Measurements from ENCODE around the gene CEP68. TPM values are rescaled to one million over a fixed set of nuclear protein-coding genes. Genes with fewer than 3 reads are reported as not detected.
"Not testable (repeated sequence)": the region's sequence is repeated elsewhere in the genome, so short reads cannot be mapped to it uniquely, and the experiment has no call there.

Gene CEP68
- total RNA-seq, 4 donors from 2014 or later, result 11.6 to 32.2 (median 15.9) TPM

DNA sequence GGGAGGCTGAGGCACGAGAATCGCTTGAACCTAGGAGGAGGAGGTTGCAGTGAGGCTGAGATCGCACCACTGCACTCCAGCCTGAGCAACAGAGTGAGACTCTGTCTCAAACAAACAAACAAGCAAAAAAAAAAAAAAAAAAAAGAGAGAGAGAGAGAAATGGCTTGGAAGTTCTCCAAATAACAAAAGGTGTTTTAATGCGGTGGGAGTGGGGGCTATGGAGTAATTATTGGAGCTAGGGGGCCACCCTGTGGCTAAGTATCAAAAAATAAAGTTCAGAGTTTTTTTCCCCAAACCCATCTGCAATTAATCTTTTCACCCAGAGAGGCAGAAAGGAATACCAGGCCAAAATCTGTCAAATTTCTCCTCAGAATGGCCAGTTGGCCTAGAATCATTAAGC, 23.0 kb upstream of the CEP68 start:
- H3K4me3 ChIP-seq, result no peak overlapping the region
- H3K9me3 ChIP-seq, result no peaks in the 10 kb centered on the region
- DNase-seq, result no peak
- no peaks in the 10 kb centered on the region for H3K36me3 ChIP-seq
- intact Hi-C loops (cut with DNase I; ENCODE audit: low total_unique reads) (no loop called here), in situ Hi-C loops (cut with MboI; ENCODE audit: low pct_ligation_motif_present in 1 of 4, low pct_unique_long_range_greater_than_20kb in 1 of 4, low sequenced_read_pairs in 3 of 4) (loop anchor here in 1 of 4 donors (25.0 kb wide), 1 partner anchor 396 kb away; no protein-coding TSS in a partner anchor)
- H3K27me3 ChIP-seq, result no peaks in the 10 kb centered on the region
- no peak for TF ChIP-seq EP300 (IDR thresholded peaks at IDR 0.05; ENCODE audit: low read depth)
- peak in 2 of 5 experiments; percentile 21 to 23 for TF ChIP-seq CTCF (IDR thresholded peaks at IDR 0.05)
- 68 to 82% methylated on average over 4 of the region's 4 CpGs for WGBS, 2 donors (ENCODE audit: low coverage in 1 of 2)
- H3K4me1 ChIP-seq, result peaks cover 4 to 55% (median 18%) of the 10 kb centered on the region in 4 donors
- peak overlapping the region; percentile 67 to 92 (median 86) for H3K27ac ChIP-seq

GRCh38 chr2:65033667-65034066, 22.5 kb upstream of the CEP68 start:
- in situ Hi-C loops (cut with MboI; ENCODE audit: low pct_ligation_motif_present in 1 of 4, low pct_unique_long_range_greater_than_20kb in 1 of 4, low sequenced_read_pairs in 3 of 4), result loop anchor here in 1 of 4 donors (25.0 kb wide), 1 partner anchor 396 kb away; no protein-coding TSS in a partner anchor
- intact Hi-C loops (cut with DNase I; ENCODE audit: low total_unique reads); H3K36me3 ChIP-seq; DNase-seq; H3K4me3 ChIP-seq; H3K27me3 ChIP-seq; H3K9me3 ChIP-seq: not testable (repeated sequence)
- peaks cover 4 to 50% (median 16%) of the 10 kb centered on the region in 4 donors for H3K4me1 ChIP-seq
- WGBS, 2 donors (ENCODE audit: low coverage in 1 of 2), result 94 to 100% methylated on average over 1 to 4 of the region's 4 CpGs
- H3K27ac ChIP-seq, result peak overlapping the region in 3 of 4 donors; percentile 84 to 92 (median 88)

GRCh38 chr2:65035351-65035943, 20.8 kb upstream of the CEP68 start:
- in situ Hi-C loops (cut with MboI; ENCODE audit: low pct_ligation_motif_present in 1 of 4, low pct_unique_long_range_greater_than_20kb in 1 of 4, low sequenced_read_pairs in 3 of 4), result loop anchor here in 3 of 4 donors (5.0 to 25.0 kb wide), 2 partner anchors 118 to 398 kb away; no protein-coding TSS in a partner anchor
- H3K4me1 ChIP-seq, result peaks cover 7 to 40% (median 10%) of the 10 kb centered on the region in 4 donors
- no peak overlapping the region for H3K4me3 ChIP-seq
- H3K9me3 ChIP-seq, result no peaks in the 10 kb centered on the region
- H3K27me3 ChIP-seq, result no peaks in the 10 kb centered on the region
- no peak for DNase-seq
- no peak overlapping the region for H3K27ac ChIP-seq
- intact Hi-C loops (cut with DNase I; ENCODE audit: low total_unique reads), result no loop called here
- H3K36me3 ChIP-seq, result no peaks in the 10 kb centered on the region
- TF ChIP-seq POLR2AphosphoS5 (IDR thresholded peaks at IDR 0.05) (no peak), EP300 (IDR thresholded peaks at IDR 0.05; ENCODE audit: low read depth) (no peak), POLR2A (IDR thresholded peaks at IDR 0.05) (no peak), CTCF (IDR thresholded peaks at IDR 0.05) (no peak)
- WGBS, 2 donors (ENCODE audit: low coverage in 1 of 2), result 81% methylated on average over 4 to 6 of the region's 6 CpGs

DNA sequence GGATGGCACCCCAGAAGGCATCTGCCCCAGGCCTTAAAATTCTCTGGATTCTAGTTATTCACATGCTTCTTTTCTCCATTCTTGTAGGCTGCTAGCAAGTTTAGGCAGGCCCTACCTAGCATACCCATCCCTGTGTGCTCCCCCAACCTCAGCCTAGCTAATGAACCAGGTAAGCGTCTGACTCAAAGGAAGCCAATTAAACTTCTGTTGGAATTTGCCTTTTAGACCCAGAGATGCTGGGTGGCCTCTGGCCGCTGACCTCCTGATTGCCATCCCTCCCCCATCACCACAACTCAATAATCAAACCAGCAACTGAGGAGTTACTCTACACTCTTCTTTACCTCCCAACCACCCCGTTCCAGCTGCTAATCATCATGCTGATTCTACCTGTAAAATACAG, 19.0 kb upstream of the CEP68 start:
- intact Hi-C loops (cut with DNase I; ENCODE audit: low total_unique reads) (no loop called here), in situ Hi-C loops (cut with MboI; ENCODE audit: low pct_ligation_motif_present in 1 of 4, low pct_unique_long_range_greater_than_20kb in 1 of 4, low sequenced_read_pairs in 3 of 4) (loop anchor here in 3 of 4 donors (5.0 to 25.0 kb wide), 2 partner anchors 120 to 400 kb away; no protein-coding TSS in a partner anchor)
- Histone ChIP-seq H3K4me1 (peaks cover 6 to 31% (median 8%) of the 10 kb centered on the region in 4 donors), H3K36me3 (no peaks in the 10 kb centered on the region), H3K4me3 (no peak overlapping the region), H3K27me3 (no peaks in the 10 kb centered on the region), H3K9me3 (no peaks in the 10 kb centered on the region), H3K27ac (no peak overlapping the region)
- TF ChIP-seq CTCF (IDR thresholded peaks at IDR 0.05) (no peak), EP300 (IDR thresholded peaks at IDR 0.05; ENCODE audit: low read depth) (no peak), POLR2A (IDR thresholded peaks at IDR 0.05) (no peak), POLR2AphosphoS5 (IDR thresholded peaks at IDR 0.05) (no peak)
- DNase-seq, result no peak
- 84% methylated on average over 3 of the region's 3 CpGs; no CpG with 5 or more reads in 1 of the 2 donors for WGBS, 2 donors (ENCODE audit: low coverage in 1 of 2)

Measured in transverse colon (tissue), 4 donors.